ENCODE measurements around the gene ELOVL5. TPM values are rescaled to one million over a fixed set of nuclear protein-coding genes. Genes with fewer than 3 reads are reported as not detected.

ELOVL5 gene
- total RNA-seq, 3 donors from 2014 or later (not counting 1 experiment from before 2014, with no cell fraction given), result 72.1 to 99.5 (median 73.7) TPM

DNA sequence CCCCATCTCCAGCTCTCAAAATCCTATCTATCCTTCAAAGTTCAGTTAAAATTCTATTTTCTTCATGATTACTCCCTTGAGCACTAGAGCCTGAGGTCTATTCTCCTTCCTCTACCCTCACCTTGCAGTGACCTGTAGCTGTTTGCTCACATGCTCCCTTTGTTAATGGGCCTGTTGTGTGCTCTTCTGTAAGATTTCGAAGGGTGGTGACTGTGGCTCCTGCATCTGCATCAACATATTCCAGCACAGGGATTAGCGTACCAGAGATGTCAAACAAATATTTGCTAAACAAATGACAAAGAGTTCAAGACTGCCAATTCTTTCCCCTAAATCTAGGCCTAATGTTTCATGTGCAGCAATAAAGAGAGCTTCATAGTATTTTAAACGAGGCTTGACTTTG lies 69.5 kb downstream of the ELOVL5 start:
- Histone ChIP-seq H3K4me3 (ENCODE audit: low read length) (no peak overlapping the region), H3K9me3 (ENCODE audit: control insufficient read depth, insufficient read depth, low read length) (no peaks in the 10 kb centered on the region), H3K36me3 (ENCODE audit: control insufficient read depth, insufficient read depth, low read length) (peaks cover 25% of the 10 kb centered on the region), H3K27me3 (ENCODE audit: control insufficient read depth, insufficient read depth, low read length) (no peaks in the 10 kb centered on the region), H3K4me1 (ENCODE audit: control insufficient read depth, insufficient read depth, low read length) (peaks cover 15% of the 10 kb centered on the region), H3K27ac (ENCODE audit: low read length) (no peak overlapping the region)
- no peaks in the 10 kb centered on the region for H3K27me3 Mint-ChIP-seq (ENCODE audit: low read depth in 2 of 2)
- H3K36me3 Mint-ChIP-seq, result peaks cover 8% of the 10 kb centered on the region
- 97% methylated on average over 3 of the region's 3 CpGs for WGBS (ENCODE audit: insufficient coverage)
- ATAC-seq (no peak), DNase-seq (no peak)
- peak overlapping the region in 1 of 2 donors; percentile 44 for H3K27ac Mint-ChIP-seq
- H3K4me3 Mint-ChIP-seq, result no peak overlapping the region
- peaks cover 52 to 56% of the 10 kb centered on the region in 2 donors for H3K4me1 Mint-ChIP-seq
- no peaks in the 10 kb centered on the region for H3K9me3 Mint-ChIP-seq
- TF ChIP-seq, protein P1, sequence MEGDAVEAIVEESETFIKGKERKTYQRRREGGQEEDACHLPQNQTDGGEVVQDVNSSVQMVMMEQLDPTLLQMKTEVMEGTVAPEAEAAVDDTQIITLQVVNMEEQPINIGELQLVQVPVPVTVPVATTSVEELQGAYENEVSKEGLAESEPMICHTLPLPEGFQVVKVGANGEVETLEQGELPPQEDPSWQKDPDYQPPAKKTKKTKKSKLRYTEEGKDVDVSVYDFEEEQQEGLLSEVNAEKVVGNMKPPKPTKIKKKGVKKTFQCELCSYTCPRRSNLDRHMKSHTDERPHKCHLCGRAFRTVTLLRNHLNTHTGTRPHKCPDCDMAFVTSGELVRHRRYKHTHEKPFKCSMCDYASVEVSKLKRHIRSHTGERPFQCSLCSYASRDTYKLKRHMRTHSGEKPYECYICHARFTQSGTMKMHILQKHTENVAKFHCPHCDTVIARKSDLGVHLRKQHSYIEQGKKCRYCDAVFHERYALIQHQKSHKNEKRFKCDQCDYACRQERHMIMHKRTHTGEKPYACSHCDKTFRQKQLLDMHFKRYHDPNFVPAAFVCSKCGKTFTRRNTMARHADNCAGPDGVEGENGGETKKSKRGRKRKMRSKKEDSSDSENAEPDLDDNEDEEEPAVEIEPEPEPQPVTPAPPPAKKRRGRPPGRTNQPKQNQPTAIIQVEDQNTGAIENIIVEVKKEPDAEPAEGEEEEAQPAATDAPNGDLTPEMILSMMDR (IDR thresholded peaks at IDR 0.05), result no peak
- intact Hi-C loops (cut with micrococcal nuclease), result no loop called here

DNA sequence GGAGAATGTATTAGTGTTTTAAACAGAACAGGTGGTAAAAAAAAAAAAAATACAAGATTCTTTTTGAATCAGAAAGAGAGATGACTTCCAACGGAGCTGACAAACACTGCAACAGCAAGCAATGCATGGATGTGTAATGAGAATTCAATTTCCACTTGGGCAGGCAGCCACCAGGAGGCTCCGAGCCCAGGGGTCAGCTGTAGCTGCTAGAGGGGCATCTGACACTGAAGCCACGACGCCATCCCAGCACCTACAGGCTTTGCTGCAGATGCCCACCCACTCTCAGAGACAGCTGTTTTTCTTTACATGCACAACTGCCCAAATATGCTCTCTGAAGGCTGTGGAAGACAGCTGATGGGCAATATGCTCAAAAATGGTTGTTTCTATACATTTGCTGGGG lies 75.4 kb downstream of the ELOVL5 start:
- Mint-ChIP-seq H3K27me3 (ENCODE audit: low read depth in 2 of 2) (no peaks in the 10 kb centered on the region), H3K27ac (peak overlapping the region; percentile 13 to 45)
- intact Hi-C loops (cut with micrococcal nuclease), result no loop called here

DNA sequence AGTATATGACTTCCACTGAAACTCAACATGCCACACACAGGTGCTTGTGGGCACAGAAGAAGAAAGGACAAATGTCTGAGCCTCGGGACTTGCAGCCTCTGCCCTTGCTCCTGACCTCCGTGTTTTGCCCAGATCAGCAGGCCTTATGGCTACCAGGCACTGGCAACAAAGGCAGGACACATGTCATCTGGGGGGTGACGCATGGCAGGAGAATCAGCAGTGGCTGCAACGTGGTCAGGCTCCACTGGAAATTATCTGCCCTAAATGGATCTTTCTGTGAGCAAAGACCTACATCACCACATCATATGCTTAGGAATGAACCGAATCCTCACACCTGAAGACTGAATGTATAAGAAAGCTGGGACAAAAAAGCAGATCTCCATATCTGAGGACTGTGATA lies 78.9 kb downstream of the ELOVL5 start:
- Mint-ChIP-seq H3K27me3 (ENCODE audit: low read depth in 2 of 2) (no peaks in the 10 kb centered on the region), H3K4me1 (peaks cover 12 to 16% of the 10 kb centered on the region in 2 donors), H3K4me3 (no peak overlapping the region), H3K9me3 (no peaks in the 10 kb centered on the region), H3K36me3 (peaks cover 17% of the 10 kb centered on the region), H3K27ac (no peak overlapping the region)
- Histone ChIP-seq H3K36me3 (ENCODE audit: control insufficient read depth, insufficient read depth, low read length) (peaks cover 78% of the 10 kb centered on the region), H3K27ac (ENCODE audit: low read length) (no peak overlapping the region), H3K9me3 (ENCODE audit: control insufficient read depth, insufficient read depth, low read length) (no peaks in the 10 kb centered on the region), H3K4me1 (ENCODE audit: control insufficient read depth, insufficient read depth, low read length) (peaks cover 2% of the 10 kb centered on the region), H3K27me3 (ENCODE audit: control insufficient read depth, insufficient read depth, low read length) (no peaks in the 10 kb centered on the region), H3K4me3 (ENCODE audit: low read length) (no peak overlapping the region)
- intact Hi-C loops (cut with micrococcal nuclease), result no loop called here
- ATAC-seq (no peak), DNase-seq (no peak)
- TF ChIP-seq, protein P1 (IDR thresholded peaks at IDR 0.05), result no peak
- WGBS (ENCODE audit: insufficient coverage), result 98% methylated on average over 5 of the region's 5 CpGs

More for the DNA sequence above, 75.4 kb downstream of the ELOVL5 start:
- DNase-seq, result no peak
- H3K4me1 Mint-ChIP-seq, result peaks cover 13 to 21% of the 10 kb centered on the region in 2 donors
- no peak for ATAC-seq
- Histone ChIP-seq H3K4me3 (ENCODE audit: low read length) (no peak overlapping the region), H3K27me3 (ENCODE audit: control insufficient read depth, insufficient read depth, low read length) (no peaks in the 10 kb centered on the region), H3K36me3 (ENCODE audit: control insufficient read depth, insufficient read depth, low read length) (peaks cover 69% of the 10 kb centered on the region), H3K4me1 (ENCODE audit: control insufficient read depth, insufficient read depth, low read length) (no peaks in the 10 kb centered on the region), H3K27ac (ENCODE audit: low read length) (no peak overlapping the region), H3K9me3 (ENCODE audit: control insufficient read depth, insufficient read depth, low read length) (no peaks in the 10 kb centered on the region)
- WGBS (ENCODE audit: insufficient coverage), result 91% methylated on average over 4 of the region's 4 CpGs
- H3K9me3 Mint-ChIP-seq, result no peaks in the 10 kb centered on the region
- TF ChIP-seq, protein P1 (IDR thresholded peaks at IDR 0.05), result no peak
- peaks cover 12% of the 10 kb centered on the region for H3K36me3 Mint-ChIP-seq
- H3K4me3 Mint-ChIP-seq, result no peak overlapping the region
